Right lobe of liver (tissue), 6 donors: ENCODE data around the gene STK40. TPM values are rescaled to one million over a fixed set of nuclear protein-coding genes. Genes with fewer than 3 reads are reported as not detected.
A peak's percentile ranks its signal among the peaks of the same experiment; 100 is the strongest.

ENCODE experiments used
- ATAC-seq, 4 donors: fragments of 200-7000 bp; cut with Tn5 transposase; one replicate each; pipeline ENCODE4 v1.9.1; 2020; ENCODE audit warnings: mild to moderate bottlenecking in 4 of 4, moderate library complexity in 4 of 4
- DNase-seq, 3 donors: peaks; one replicate each; pipeline ENCODE4 v3.0.0-alpha.2; 2020
- H3K27ac ChIP-seq, 3 donors: fragments of 200-600 bp; one replicate each; pipeline ENCODE4 v1.8.0; 2022
- H3K27me3 ChIP-seq, 2 donors: fragments of 200-600 bp; one replicate each; pipeline ENCODE4 v1.8.0; 2022
- H3K36me3 ChIP-seq, 4 donors: fragments of 200-600 bp; sonication (generic) in 1 of 4; one replicate each; pipeline versions ENCODE4 v1.5.1 to v1.8.0; 2017 to 2022; ENCODE audit warnings: control low read depth in 1 of 4
- H3K4me1 ChIP-seq, 4 donors: fragments of 200-600 bp; sonication (generic) in 1 of 4; one replicate each; pipeline versions ENCODE4 v1.5.1 to v1.8.0; 2017 to 2022; ENCODE audit warnings: control low read depth in 1 of 4
- H3K4me3 ChIP-seq, 3 donors: fragments of 200-600 bp; one replicate each; pipeline ENCODE4 v1.8.0; 2022
- H3K9me3 ChIP-seq, 4 donors: fragments of 200-600 bp; sonication (generic) in 1 of 4; one replicate each; pipeline versions ENCODE4 v1.5.1 to v1.8.0; 2017 to 2022; ENCODE audit warnings: control low read depth in 1 of 4
- CTCF ChIP-seq, 4 donors: fragments of 200-600 bp in 3 of 4; fragments of 450-650 bp in 1 of 4; IDR thresholded peaks; one replicate each; pipeline versions ENCODE4 v1.5.1 to v1.8.0; 2016 to 2022; ENCODE audit warnings: antibody characterized with exemption in 4 of 4, mild to moderate bottlenecking in 2 of 4
- POLR2A ChIP-seq: fragments of 450-650 bp; IDR thresholded peaks from one replicate; pipeline ENCODE4 v1.6.1; 2017; ENCODE audit warnings: antibody characterized with exemption, mild to moderate bottlenecking
- WGBS: methylation state at CpG from one replicate; pipeline ENCODE4 v1.1.6; 2018; ENCODE audit warnings: low coverage, low lambda C conversion rate; ENCODE audit not compliant: insufficient coverage; ENCODE audit errors: missing lambda C conversion rate; 5-methylcytosine and 5-hydroxymethylcytosine counted together
- intact Hi-C, 2 donors: fragments of 100-400 bp; cut with DNase I; formaldehyde crosslinking; loops; one replicate each; pipeline versions ENCODE4 v1.11.2 to v1.14.1; 2022
- total RNA-seq, 6 experiments: library from RNA; depleted of rRNA in 2 of 6; stranded (reverse); fragments of >200 nt in 2 of 6; fragmentation: NEBNext Ultra II Directional in 3 of 6; extraction: Animal tissue kit (Norgen Biotek cat#: 25700) in 3 of 6; gene quantifications; one replicate each; pipeline versions ENCODE4 v1.1.0 to v1.2.4, GENCODE V29; 2016 to 2023
- donor health status: DM: no; HTN: yes; CAD: no.
- donor health status: DM: no; HTN: no; CAD: no.
- donor health status: DM: no; HTN: no; CAD: no.
- donor health status: DM: no; HTN: yes; CAD: no.
- donor health status: DM: no; HTN: yes; CAD: no.

The STK40 gene
- total RNA-seq, 6 experiments from 2014 or later, result 22.7 to 45.5 (median 29.0) TPM

- DNase-seq (no peak), ATAC-seq (no peak)
- H3K27ac ChIP-seq, result no peak overlapping the region
- intact Hi-C loops, result loop anchor here in 1 of 2 donors (10.0 kb wide), 1 partner anchor 79 kb away; no protein-coding TSS in a partner anchor
- 72% methylated on average over 2 of the region's 7 CpGs for WGBS
- H3K4me1 ChIP-seq, result no peaks in the 10 kb centered on the region
- no peaks in the 10 kb centered on the region for H3K27me3 ChIP-seq
- peaks cover 0 to 58% (median 15%) of the 10 kb centered on the region in 4 donors for H3K36me3 ChIP-seq
- H3K9me3 ChIP-seq, result no peaks in the 10 kb centered on the region
- TF ChIP-seq CTCF (IDR thresholded peaks at IDR 0.05) (no peak), POLR2A (no peak)
- H3K4me3 ChIP-seq, result no peak overlapping the region
These were observed 40.4 kb downstream of the STK40 start for GRCh38 chr1:36345353-36345752.

GRCh38 chr1:36344395-36344680 is 41.4 kb downstream of the STK40 start:
- no peak for TF ChIP-seq CTCF (IDR thresholded peaks at IDR 0.05)
- no peak for TF ChIP-seq POLR2A
- H3K36me3 ChIP-seq, result peaks cover 0 to 53% (median 15%) of the 10 kb centered on the region in 4 donors
- ATAC-seq, result no peak
- no peaks in the 10 kb centered on the region for H3K9me3 ChIP-seq
- intact Hi-C loops, result loop anchor here (5.0 to 10.0 kb wide), 2 partner anchors 73 to 80 kb away; no protein-coding TSS in a partner anchor
- 100% methylated on average over 1 of the region's 8 CpGs for WGBS
- H3K4me3 ChIP-seq, result no peak overlapping the region
- no peak overlapping the region for H3K27ac ChIP-seq
- no peaks in the 10 kb centered on the region for H3K4me1 ChIP-seq
- DNase-seq, result no peak
- H3K27me3 ChIP-seq, result no peaks in the 10 kb centered on the region

GRCh38 chr1:36343651-36344394 is 41.9 kb downstream of the STK40 start:
- TF ChIP-seq POLR2A, result no peak
- TF ChIP-seq CTCF (IDR thresholded peaks at IDR 0.05), result no peak
- H3K4me1 ChIP-seq, result no peaks in the 10 kb centered on the region
- H3K27ac ChIP-seq, result no peak overlapping the region
- no peak overlapping the region for H3K4me3 ChIP-seq
- H3K36me3 ChIP-seq, result peaks cover 0 to 48% (median 15%) of the 10 kb centered on the region in 4 donors
- 100% methylated on average over 1 of the region's 24 CpGs for WGBS
- H3K27me3 ChIP-seq, result no peaks in the 10 kb centered on the region
- no peak for ATAC-seq
- no peaks in the 10 kb centered on the region for H3K9me3 ChIP-seq
- DNase-seq, result no peak
- intact Hi-C loops, result loop anchor here (5.0 to 10.0 kb wide), 2 partner anchors 73 to 81 kb away; no protein-coding TSS in a partner anchor

- Histone ChIP-seq H3K4me1 (no peaks in the 10 kb centered on the region), H3K27me3 (no peaks in the 10 kb centered on the region), H3K9me3 (no peaks in the 10 kb centered on the region), H3K4me3 (no peak overlapping the region), H3K27ac (no peak overlapping the region), H3K36me3 (peaks cover 0 to 36% (median 11%) of the 10 kb centered on the region in 4 donors)
- intact Hi-C loops, result loop anchor here (5.0 to 10.0 kb wide), 2 partner anchors 75 to 82 kb away; no protein-coding TSS in a partner anchor
- 75% methylated on average over 5 of the region's 10 CpGs for WGBS
- DNase-seq (peak in 1 of 3 donors; percentile 61), ATAC-seq (peak; percentile 66 to 68 (median 66))
- TF ChIP-seq CTCF (IDR thresholded peaks at IDR 0.05), result peak; percentile 54 to 69 (median 58)
- no peak for TF ChIP-seq POLR2A
These were observed 43.1 kb downstream of the STK40 start for GRCh38 chr1:36342426-36343185.
